ENCODE measurements around the gene OR2F2. TPM values are rescaled to one million over a fixed set of nuclear protein-coding genes. Genes with fewer than 3 reads are reported as not detected.
A peak's percentile ranks its signal among the peaks of the same experiment; 100 is the strongest.

Gene OR2F2
- total RNA-seq, 4 donors from 2014 or later: not detected

DNA sequence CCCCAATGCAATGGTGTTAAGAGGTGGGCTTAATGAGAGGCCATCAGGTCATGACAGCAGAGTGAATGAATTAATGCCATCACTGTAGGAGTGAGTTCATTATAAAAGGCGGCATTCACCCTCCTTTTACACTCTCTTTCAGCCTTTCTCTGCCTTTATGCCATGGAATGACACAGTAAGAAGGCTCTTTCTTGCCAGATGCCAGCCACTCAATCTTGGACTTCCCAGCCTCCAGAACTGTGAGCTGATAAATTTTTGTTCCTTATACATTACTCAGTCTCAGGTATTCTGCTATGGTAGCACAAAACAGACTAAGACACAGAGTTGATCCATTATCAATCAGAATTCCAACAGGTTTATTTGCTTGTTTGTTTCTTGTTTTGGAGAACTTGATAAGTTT, 36.2 kb upstream of the OR2F2 start:
- WGBS: 100% methylated on average over 1 of the region's 1 CpG
- H3K27me3 ChIP-seq: no peaks in the 10 kb centered on the region
- H3K4me1 ChIP-seq: peaks cover 14 to 34% (median 30%) of the 10 kb centered on the region in 4 donors
- peak overlapping the region in 2 of 4 donors; percentile 12 to 89 for H3K27ac ChIP-seq (replicated peaks in 1 of 4)
- TF ChIP-seq POLR2A (IDR thresholded peaks at IDR 0.05; ENCODE audit: low read depth) (no peak), POLR2AphosphoS5 (IDR thresholded peaks at IDR 0.05) (no peak)
- TF ChIP-seq, protein P1, sequence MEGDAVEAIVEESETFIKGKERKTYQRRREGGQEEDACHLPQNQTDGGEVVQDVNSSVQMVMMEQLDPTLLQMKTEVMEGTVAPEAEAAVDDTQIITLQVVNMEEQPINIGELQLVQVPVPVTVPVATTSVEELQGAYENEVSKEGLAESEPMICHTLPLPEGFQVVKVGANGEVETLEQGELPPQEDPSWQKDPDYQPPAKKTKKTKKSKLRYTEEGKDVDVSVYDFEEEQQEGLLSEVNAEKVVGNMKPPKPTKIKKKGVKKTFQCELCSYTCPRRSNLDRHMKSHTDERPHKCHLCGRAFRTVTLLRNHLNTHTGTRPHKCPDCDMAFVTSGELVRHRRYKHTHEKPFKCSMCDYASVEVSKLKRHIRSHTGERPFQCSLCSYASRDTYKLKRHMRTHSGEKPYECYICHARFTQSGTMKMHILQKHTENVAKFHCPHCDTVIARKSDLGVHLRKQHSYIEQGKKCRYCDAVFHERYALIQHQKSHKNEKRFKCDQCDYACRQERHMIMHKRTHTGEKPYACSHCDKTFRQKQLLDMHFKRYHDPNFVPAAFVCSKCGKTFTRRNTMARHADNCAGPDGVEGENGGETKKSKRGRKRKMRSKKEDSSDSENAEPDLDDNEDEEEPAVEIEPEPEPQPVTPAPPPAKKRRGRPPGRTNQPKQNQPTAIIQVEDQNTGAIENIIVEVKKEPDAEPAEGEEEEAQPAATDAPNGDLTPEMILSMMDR (IDR thresholded peaks at IDR 0.05): no peak
- no peak overlapping the region for H3K4me3 ChIP-seq
- H3K9me3 ChIP-seq: no peaks in the 10 kb centered on the region
- no peaks in the 10 kb centered on the region for H3K36me3 ChIP-seq
- intact Hi-C loops (cut with DNase I): no loop called here
- no peak for DNase-seq (ENCODE audit: extremely low spot score)

- intact Hi-C loops (cut with DNase I): loop anchor here (10.0 kb wide), 1 partner anchor 125 kb away; no protein-coding TSS in a partner anchor
Measured at GRCh38 chr7:143900230-143900766, 34.7 kb upstream of the OR2F2 start.

DNA sequence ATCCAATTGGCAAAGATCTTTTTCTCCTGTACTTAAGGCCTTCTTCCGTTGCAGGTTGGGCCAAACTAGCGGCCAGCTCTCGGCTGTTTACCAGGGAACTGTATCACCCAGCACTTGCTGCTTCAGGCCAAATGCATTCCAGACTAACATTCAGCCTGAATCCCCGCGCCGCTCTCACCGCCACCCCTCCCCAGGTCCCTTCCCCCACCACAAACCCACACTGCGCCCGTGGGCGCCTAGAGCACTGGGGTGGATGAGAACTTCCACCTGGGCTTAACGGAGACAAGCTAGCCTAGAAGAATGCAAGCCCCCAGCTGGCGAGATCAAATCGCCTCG, 33.7 kb upstream of the OR2F2 start:
- H3K27me3 ChIP-seq: no peaks in the 10 kb centered on the region
- TF ChIP-seq EP300 (IDR thresholded peaks at IDR 0.05) (no peak), POLR2A (IDR thresholded peaks at IDR 0.05; ENCODE audit: low read depth) (no peak)
- TF ChIP-seq, protein P1 (IDR thresholded peaks at IDR 0.05): no peak
- peak overlapping the region; percentile 66 to 93 (median 86) for H3K4me3 ChIP-seq
- peak overlapping the region; percentile 89 to 95 (median 93) for H3K27ac ChIP-seq (replicated peaks in 1 of 4)
- intact Hi-C loops (cut with DNase I): loop anchor here (10.0 kb wide), 1 partner anchor 124 kb away; no protein-coding TSS in a partner anchor
- no peaks in the 10 kb centered on the region for H3K9me3 ChIP-seq
- H3K4me1 ChIP-seq: peaks cover 23 to 55% (median 43%) of the 10 kb centered on the region in 4 donors
- no peaks in the 10 kb centered on the region for H3K36me3 ChIP-seq
- WGBS: 0% methylated on average over 10 of the region's 14 CpGs
- DNase-seq (ENCODE audit: extremely low spot score): no peak

More at GRCh38 chr7:143900230-143900766, 34.7 kb upstream of the OR2F2 start:
- no peak for TF ChIP-seq EP300 (IDR thresholded peaks at IDR 0.05)
- no peak for TF ChIP-seq POLR2AphosphoS5 (IDR thresholded peaks at IDR 0.05)
- TF ChIP-seq, protein P1 (IDR thresholded peaks at IDR 0.05): no peak
- no peak for TF ChIP-seq POLR2A (IDR thresholded peaks at IDR 0.05; ENCODE audit: low read depth)
- 57% methylated on average over 5 of the region's 5 CpGs for WGBS
- Histone ChIP-seq H3K27me3 (no peaks in the 10 kb centered on the region), H3K36me3 (no peaks in the 10 kb centered on the region), H3K27ac (replicated peaks in 1 of 4) (peak overlapping the region; percentile 89 to 95 (median 93)), H3K9me3 (no peaks in the 10 kb centered on the region), H3K4me3 (peak overlapping the region; percentile 66 to 93 (median 86)), H3K4me1 (peaks cover 19 to 45% (median 36%) of the 10 kb centered on the region in 4 donors)
- no peak for DNase-seq (ENCODE audit: extremely low spot score)

DNA sequence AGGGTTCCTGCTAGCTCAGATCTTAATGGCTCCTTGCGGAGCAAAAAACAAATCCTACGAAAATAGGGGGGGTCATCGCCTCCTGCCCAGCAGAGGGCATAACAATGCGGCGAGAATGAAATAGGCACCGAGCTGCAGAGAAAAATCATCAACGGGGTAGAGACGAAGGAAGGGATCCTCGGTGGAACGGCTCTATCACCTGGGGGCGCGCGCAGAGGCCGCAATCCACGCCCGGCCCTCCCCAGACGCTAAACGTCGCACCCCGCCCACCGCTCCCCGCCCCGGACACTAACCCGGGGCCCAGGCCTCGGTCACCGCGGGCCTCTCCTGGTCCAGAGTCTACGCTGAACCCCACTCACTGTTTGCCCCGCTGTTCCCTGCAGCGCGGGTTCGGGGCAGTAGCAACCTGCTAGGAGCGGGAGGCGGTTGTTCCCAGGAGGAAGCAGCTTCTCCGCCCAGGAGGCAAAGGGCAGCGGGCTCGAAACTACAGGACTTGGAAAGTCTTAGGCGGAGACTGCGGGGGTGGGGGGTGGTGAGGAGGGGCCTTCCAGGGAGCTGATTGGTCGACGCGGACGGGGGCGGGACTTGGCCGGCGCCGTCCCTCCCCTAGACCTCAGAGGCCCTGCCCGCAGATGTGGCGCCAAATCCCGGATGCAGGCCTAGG, 33.2 kb upstream of the OR2F2 start, which contains the start of gene TCAF1:
Gene TCAF1, minus strand, starts transcription at position 509 of the 664 bp plus-strand sequence. CDS start 25,568 bp downstream, outside the sequence.
- Histone ChIP-seq H3K27ac (replicated peaks in 1 of 4) (peak within 1 kb of the TSS; percentile 89 to 95 (median 93)), H3K4me3 (peak within 1 kb of the TSS; percentile 66 to 93 (median 86)), H3K9me3 (no peaks in the 10 kb centered on the region), H3K4me1 (peaks cover 23 to 56% (median 45%) of the 10 kb centered on the region in 4 donors), H3K27me3 (no peaks in the 10 kb centered on the region), H3K36me3 (no peaks in the 10 kb centered on the region)
- DNase-seq (ENCODE audit: extremely low spot score): peak; percentile 99
- TF ChIP-seq POLR2A (IDR thresholded peaks at IDR 0.05; ENCODE audit: low read depth): no peak
- no peak for TF ChIP-seq EP300 (IDR thresholded peaks at IDR 0.05)
- TF ChIP-seq POLR2AphosphoS5 (IDR thresholded peaks at IDR 0.05): peak; percentile 73 to 93
- TF ChIP-seq, protein P1 (IDR thresholded peaks at IDR 0.05): peak; percentile 11 to 34 (median 24)
- under 1% methylated on average over 35 of the region's 50 CpGs for WGBS
- intact Hi-C loops (cut with DNase I): loop anchor here (10.0 kb wide), 1 partner anchor 123 kb away; no protein-coding TSS in a partner anchor

All from esophagus muscularis mucosa (tissue), 4 donors.